ENCODE measurements around the gene ADAM23. TPM values are rescaled to one million over a fixed set of nuclear protein-coding genes. Genes with fewer than 3 reads are reported as not detected.

The ADAM23 gene
- total RNA-seq, 2 donors from 2014 or later = 7.6 to 34.6 TPM

GRCh38 chr2:206428783-206429182 lies 14.5 kb upstream of the ADAM23 start:
- TF ChIP-seq, protein P1, sequence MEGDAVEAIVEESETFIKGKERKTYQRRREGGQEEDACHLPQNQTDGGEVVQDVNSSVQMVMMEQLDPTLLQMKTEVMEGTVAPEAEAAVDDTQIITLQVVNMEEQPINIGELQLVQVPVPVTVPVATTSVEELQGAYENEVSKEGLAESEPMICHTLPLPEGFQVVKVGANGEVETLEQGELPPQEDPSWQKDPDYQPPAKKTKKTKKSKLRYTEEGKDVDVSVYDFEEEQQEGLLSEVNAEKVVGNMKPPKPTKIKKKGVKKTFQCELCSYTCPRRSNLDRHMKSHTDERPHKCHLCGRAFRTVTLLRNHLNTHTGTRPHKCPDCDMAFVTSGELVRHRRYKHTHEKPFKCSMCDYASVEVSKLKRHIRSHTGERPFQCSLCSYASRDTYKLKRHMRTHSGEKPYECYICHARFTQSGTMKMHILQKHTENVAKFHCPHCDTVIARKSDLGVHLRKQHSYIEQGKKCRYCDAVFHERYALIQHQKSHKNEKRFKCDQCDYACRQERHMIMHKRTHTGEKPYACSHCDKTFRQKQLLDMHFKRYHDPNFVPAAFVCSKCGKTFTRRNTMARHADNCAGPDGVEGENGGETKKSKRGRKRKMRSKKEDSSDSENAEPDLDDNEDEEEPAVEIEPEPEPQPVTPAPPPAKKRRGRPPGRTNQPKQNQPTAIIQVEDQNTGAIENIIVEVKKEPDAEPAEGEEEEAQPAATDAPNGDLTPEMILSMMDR (IDR thresholded peaks at IDR 0.05) = no peak
- DNase-seq (ENCODE audit: low spot score) = no peak
- no peaks in the 10 kb centered on the region for H3K9me3 ChIP-seq
- no peaks in the 10 kb centered on the region for H3K36me3 ChIP-seq
- H3K27ac ChIP-seq = no peak overlapping the region
- no peaks in the 10 kb centered on the region for H3K27me3 ChIP-seq
- H3K4me1 ChIP-seq = no peaks in the 10 kb centered on the region
- H3K4me3 ChIP-seq = no peak overlapping the region

- TF ChIP-seq, protein P1 (IDR thresholded peaks at IDR 0.05) = no peak
- no peak overlapping the region for H3K27ac ChIP-seq
- no peak for DNase-seq (ENCODE audit: low spot score)
- no peaks in the 10 kb centered on the region for H3K9me3 ChIP-seq
- H3K27me3 ChIP-seq = no peaks in the 10 kb centered on the region
- no peak overlapping the region for H3K4me3 ChIP-seq
- H3K36me3 ChIP-seq = no peaks in the 10 kb centered on the region
- no peaks in the 10 kb centered on the region for H3K4me1 ChIP-seq
Measured at GRCh38 chr2:206430452-206430851, 12.9 kb upstream of the ADAM23 start.

GRCh38 chr2:206431439-206431838 lies 11.9 kb upstream of the ADAM23 start:
- Histone ChIP-seq H3K9me3 (no peaks in the 10 kb centered on the region), H3K36me3 (no peaks in the 10 kb centered on the region), H3K4me1 (no peaks in the 10 kb centered on the region), H3K27ac (no peak overlapping the region), H3K27me3 (no peaks in the 10 kb centered on the region), H3K4me3 (no peak overlapping the region)
- no peak for DNase-seq (ENCODE audit: low spot score)
- TF ChIP-seq, protein P1 (IDR thresholded peaks at IDR 0.05) = no peak

GRCh38 chr2:206432193-206433082 lies 10.9 kb upstream of the ADAM23 start:
- H3K4me1 ChIP-seq = no peaks in the 10 kb centered on the region
- H3K27ac ChIP-seq = no peak overlapping the region
- H3K36me3 ChIP-seq = no peaks in the 10 kb centered on the region
- H3K9me3 ChIP-seq = no peaks in the 10 kb centered on the region
- H3K4me3 ChIP-seq = no peak overlapping the region
- no peak for DNase-seq (ENCODE audit: low spot score)
- H3K27me3 ChIP-seq = no peaks in the 10 kb centered on the region
- TF ChIP-seq, protein P1 (IDR thresholded peaks at IDR 0.05) = no peak

GRCh38 chr2:206433190-206433589 lies 10.1 kb upstream of the ADAM23 start:
- TF ChIP-seq, protein P1 (IDR thresholded peaks at IDR 0.05) = no peak
- no peaks in the 10 kb centered on the region for H3K36me3 ChIP-seq
- no peak overlapping the region for H3K4me3 ChIP-seq
- no peaks in the 10 kb centered on the region for H3K4me1 ChIP-seq
- no peaks in the 10 kb centered on the region for H3K27me3 ChIP-seq
- H3K9me3 ChIP-seq = no peaks in the 10 kb centered on the region
- no peak for DNase-seq (ENCODE audit: low spot score)
- H3K27ac ChIP-seq = no peak overlapping the region
